Small intestine (tissue), 7 donors: ENCODE measurements around the gene RGS16. TPM values are rescaled to one million over a fixed set of nuclear protein-coding genes. Genes with fewer than 3 reads are reported as not detected.

Experiments
- DNase-seq, 2 donors: peaks; one replicate each; pipeline versions ENCODE4 v3.0.0 to v3.0.0-alpha.2; 2013
- FAIRE-seq: peaks from 2 replicates; lab custom pipeline; 2012; peaks lifted over from hg19 to GRCh38; lab: Jason Lieb, UNC
- H3K27ac ChIP-seq, 3 donors: one replicate each; pipeline ENCODE4 v1.5.1; 2013; ENCODE audit warnings: low read length in 2 of 3, mild to moderate bottlenecking in 2 of 3, control low read depth in 1 of 3, inconsistent platforms in 1 of 3, low read depth in 1 of 3, moderate library complexity in 1 of 3
- H3K27me3 ChIP-seq, 3 donors: one replicate each; pipeline ENCODE4 v1.6.1; 2013; ENCODE audit warnings: low read length in 3 of 3, inconsistent platforms in 1 of 3; ENCODE audit not compliant: control insufficient read depth in 3 of 3, insufficient read depth in 3 of 3
- H3K36me3 ChIP-seq, 3 donors: one replicate each; pipeline ENCODE4 v1.6.1; 2013; ENCODE audit warnings: low read length in 3 of 3, inconsistent platforms in 1 of 3, low read depth in 1 of 3, mild to moderate bottlenecking in 1 of 3, moderate library complexity in 1 of 3; ENCODE audit not compliant: control insufficient read depth in 3 of 3, insufficient read depth in 2 of 3
- H3K4me1 ChIP-seq, 3 donors: one replicate each; pipeline ENCODE4 v1.6.1; 2013; ENCODE audit warnings: low read length in 2 of 3, inconsistent platforms in 1 of 3, low read depth in 1 of 3, mild to moderate bottlenecking in 1 of 3, moderate library complexity in 1 of 3; ENCODE audit not compliant: control insufficient read depth in 3 of 3, insufficient read depth in 2 of 3
- H3K4me3 ChIP-seq, 3 donors: one replicate each; pipeline ENCODE4 v1.5.1; 2013; ENCODE audit warnings: low read length in 3 of 3, control low read depth in 1 of 3, inconsistent platforms in 1 of 3, low read depth in 1 of 3, mild to moderate bottlenecking in 1 of 3, moderate library complexity in 1 of 3
- H3K9me3 ChIP-seq, 2 donors: one replicate each; pipeline ENCODE4 v1.6.1; 2013; ENCODE audit warnings: low read depth in 1 of 2, low read length in 1 of 2; ENCODE audit not compliant: control insufficient read depth in 2 of 2, insufficient read depth in 1 of 2
- WGBS, 3 donors: extraction: QIAGEN DNeasy Blood & Tissue Kit; methylation state at CpG; one replicate each; pipeline ENCODE4 v1.1.7; 2013; 5-methylcytosine and 5-hydroxymethylcytosine counted together
- polyA plus RNA-seq, 4 donors: library from polyadenylated mRNA; stranded (reverse) in 3 of 4; unstranded in 1 of 4; fragments of 200-250 nt in 3 of 4; fragments of 120-200 nt in 1 of 4; gene quantifications; one replicate each; pipeline versions ENCODE4 v1.2.1 to v1.2.3, GENCODE V29; 2013
- donor health status: healthy with polysubstance abuse.
- donor health status: control.
- donor health status: control.
- donor health status: Bipolar disorder and iron deficiency.
- donor health status: healthy.

The RGS16 gene
- polyA plus RNA-seq, 4 donors: 0.27 to 2.8 (median 0.88) TPM

DNA sequence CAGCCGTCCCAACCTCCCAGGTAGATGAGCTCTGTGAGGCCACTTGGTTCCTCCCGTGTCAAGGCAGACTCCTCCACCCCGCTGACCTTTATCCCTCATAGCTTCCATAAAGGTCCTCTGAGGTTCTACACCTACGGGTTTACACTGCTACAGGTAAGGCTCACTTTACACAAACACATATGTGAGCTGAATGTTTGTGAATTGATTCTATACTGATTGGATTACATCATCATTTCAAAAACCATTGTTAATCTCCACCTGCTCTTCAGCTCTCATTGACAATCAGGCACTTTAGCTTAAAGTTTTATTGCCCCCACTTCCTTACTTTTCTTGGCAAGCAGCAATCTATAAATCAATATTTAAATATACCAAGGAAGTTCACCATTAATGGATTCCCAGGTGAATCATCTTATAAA lies 12.8 kb upstream of the RGS16 start:
- peak overlapping the region in 1 of 3 donors; percentile 41 for H3K27ac ChIP-seq
- WGBS, 3 donors: 13 to 52% (median 39%) methylated on average over 4 of the region's 4 CpGs

GRCh38 chr1:182616130-182617013 lies 12.2 kb upstream of the RGS16 start:
- WGBS, 3 donors: 2 to 6% (median 4%) methylated on average over 17 of the region's 17 CpGs

More for the DNA sequence above, 12.8 kb upstream of the RGS16 start:
- Histone ChIP-seq H3K27me3 (peaks cover 0 to 42% (median 2%) of the 10 kb centered on the region in 3 donors), H3K36me3 (no peaks in the 10 kb centered on the region), H3K4me3 (no peak overlapping the region), H3K9me3 (no peaks in the 10 kb centered on the region), H3K4me1 (peaks cover 2 to 11% (median 10%) of the 10 kb centered on the region in 3 donors)
- DNase-seq (peak; percentile 45 to 67), FAIRE-seq (no peak)

DNA sequence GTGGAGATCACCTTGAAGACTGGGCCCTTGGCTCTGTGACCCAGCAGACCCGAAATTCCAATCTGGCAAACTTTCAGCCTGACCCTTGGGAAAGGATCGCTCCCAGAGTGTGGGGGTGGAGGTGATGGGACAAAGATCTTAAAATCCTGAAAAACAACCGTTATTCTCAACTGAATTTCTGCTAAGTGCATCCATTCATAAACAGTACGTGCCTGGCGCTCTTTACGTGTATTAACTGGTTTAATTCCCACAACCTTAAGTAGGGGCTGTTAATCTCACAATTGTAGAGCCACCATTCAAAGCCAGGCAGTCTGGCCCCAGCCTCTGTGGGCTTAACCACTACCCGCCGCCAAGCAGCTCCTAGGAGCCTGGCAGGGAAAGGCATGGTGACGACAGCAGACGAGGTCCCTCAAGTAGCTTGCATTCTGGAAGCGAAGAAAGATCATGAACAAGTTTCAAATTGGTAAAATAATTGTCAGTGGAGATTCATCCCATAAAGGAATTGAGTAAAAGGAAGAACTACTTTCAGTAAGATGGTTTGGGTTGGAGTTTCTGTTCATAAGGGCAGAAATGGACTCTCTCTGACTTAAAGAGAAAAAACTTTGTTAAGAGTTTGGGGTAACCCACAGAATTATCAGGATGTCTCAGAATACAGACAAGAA lies 11.4 kb upstream of the RGS16 start:
- no peaks in the 10 kb centered on the region for H3K36me3 ChIP-seq
- peak in 1 of 2 donors; percentile 30 for DNase-seq
- no peaks in the 10 kb centered on the region for H3K9me3 ChIP-seq
- no peak for FAIRE-seq
- peak overlapping the region in 2 of 3 donors; percentile 66 to 92 for H3K27ac ChIP-seq
- 22 to 35% (median 25%) methylated on average over 11 of the region's 11 CpGs for WGBS, 3 donors
- peaks cover 0 to 47% (median 2%) of the 10 kb centered on the region in 3 donors for H3K27me3 ChIP-seq
- H3K4me3 ChIP-seq: peak overlapping the region in 2 of 3 donors; percentile 45 to 55
- H3K4me1 ChIP-seq: peaks cover 2 to 11% (median 10%) of the 10 kb centered on the region in 3 donors

More at GRCh38 chr1:182616130-182617013, 12.2 kb upstream of the RGS16 start:
- Histone ChIP-seq H3K4me3 (no peak overlapping the region), H3K4me1 (peaks cover 2 to 11% (median 10%) of the 10 kb centered on the region in 3 donors), H3K9me3 (no peaks in the 10 kb centered on the region), H3K27ac (peak overlapping the region in 1 of 3 donors; percentile 41), H3K36me3 (no peaks in the 10 kb centered on the region), H3K27me3 (peaks cover 0 to 45% (median 2%) of the 10 kb centered on the region in 3 donors)
- FAIRE-seq (no peak), DNase-seq (peak; percentile 34 to 51)

DNA sequence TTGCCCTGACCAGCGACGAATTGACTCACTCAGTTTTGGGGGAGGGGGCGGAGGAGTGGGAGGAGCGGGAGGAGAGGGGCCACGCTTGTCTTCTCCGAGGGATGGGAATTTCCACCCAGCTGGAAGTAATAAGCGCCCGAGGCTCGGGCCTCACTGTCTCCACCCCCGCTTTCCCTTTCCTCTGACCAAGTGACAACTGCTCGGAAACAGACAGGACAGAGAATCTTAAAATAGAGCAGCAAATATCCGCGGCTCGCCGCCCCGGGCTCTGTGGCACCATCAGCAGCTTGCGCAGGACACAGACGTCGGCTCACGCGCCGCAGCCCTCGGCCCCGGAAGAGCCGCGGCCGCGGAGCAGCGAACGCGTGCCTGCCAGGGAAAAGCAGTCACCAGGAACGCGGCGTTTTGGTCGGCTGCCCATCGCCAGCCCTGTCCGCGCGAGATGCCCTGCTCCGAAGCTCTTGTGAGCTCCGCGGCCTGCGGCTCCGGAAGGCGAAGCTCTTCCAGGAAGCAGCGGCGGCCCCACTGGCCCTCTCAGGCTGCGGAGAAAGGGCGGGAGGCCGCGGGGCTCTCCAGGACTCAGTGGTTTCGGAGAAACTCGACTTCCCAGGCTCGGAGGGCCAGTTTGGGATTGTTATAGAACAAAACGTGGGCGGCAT lies 10.7 kb upstream of the RGS16 start:
- WGBS, 3 donors: 0 to 2% (median 1%) methylated on average over 55 to 56 of the region's 56 CpGs
- H3K27me3 ChIP-seq: peaks cover 0 to 47% (median 2%) of the 10 kb centered on the region in 3 donors
- H3K36me3 ChIP-seq: no peaks in the 10 kb centered on the region
- FAIRE-seq: no peak
- no peaks in the 10 kb centered on the region for H3K9me3 ChIP-seq
- H3K4me1 ChIP-seq: peaks cover 2 to 11% (median 10%) of the 10 kb centered on the region in 3 donors
- H3K4me3 ChIP-seq: peak overlapping the region; percentile 27 to 55 (median 45)
- peak; percentile 47 to 79 for DNase-seq
- H3K27ac ChIP-seq: peak overlapping the region; percentile 16 to 92 (median 66)

DNA sequence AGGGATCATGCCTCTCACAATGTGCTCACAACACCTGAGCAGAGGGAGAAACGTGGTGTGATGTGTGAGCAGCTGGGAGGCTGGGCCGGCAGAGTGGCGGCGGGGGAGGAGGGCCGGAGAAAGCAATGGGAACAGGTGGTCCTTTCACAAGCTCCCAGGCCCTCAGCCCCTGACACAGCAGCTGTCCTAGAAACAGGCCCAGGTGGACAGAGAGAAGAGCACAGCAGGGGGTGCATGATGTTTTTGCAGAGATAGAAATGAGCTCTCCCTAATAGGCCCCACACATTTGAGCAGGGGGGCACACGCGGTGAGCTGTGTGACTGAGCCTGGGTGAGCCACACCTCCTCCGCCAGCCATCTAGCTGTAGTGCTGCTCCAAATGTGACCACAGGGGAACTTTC lies 7.6 kb upstream of the RGS16 start:
- 88 to 95% (median 93%) methylated on average over 8 of the region's 8 CpGs for WGBS, 3 donors
- DNase-seq (no peak), FAIRE-seq (no peak)
- peaks cover 2 to 10% (median 7%) of the 10 kb centered on the region in 3 donors for H3K4me1 ChIP-seq
- no peaks in the 10 kb centered on the region for H3K36me3 ChIP-seq
- H3K4me3 ChIP-seq: no peak overlapping the region
- H3K9me3 ChIP-seq: no peaks in the 10 kb centered on the region
- H3K27me3 ChIP-seq: peaks cover 0 to 58% (median 2%) of the 10 kb centered on the region in 3 donors
- H3K27ac ChIP-seq: no peak overlapping the region

GRCh38 chr1:182611326-182611725 lies 7.1 kb upstream of the RGS16 start:
- H3K36me3 ChIP-seq: no peaks in the 10 kb centered on the region
- no peak overlapping the region for H3K27ac ChIP-seq
- H3K4me3 ChIP-seq: no peak overlapping the region
- WGBS, 3 donors: 72 to 84% (median 83%) methylated on average over 1 of the region's 1 CpG
- H3K4me1 ChIP-seq: peaks cover 2 to 10% (median 5%) of the 10 kb centered on the region in 3 donors
- no peak for DNase-seq
- peaks cover 0 to 54% (median 2%) of the 10 kb centered on the region in 3 donors for H3K27me3 ChIP-seq
- FAIRE-seq: no peak
- no peaks in the 10 kb centered on the region for H3K9me3 ChIP-seq

- Histone ChIP-seq H3K36me3 (no peaks in the 10 kb centered on the region), H3K4me3 (no peak overlapping the region), H3K9me3 (no peaks in the 10 kb centered on the region), H3K4me1 (peaks cover 0 to 10% (median 1%) of the 10 kb centered on the region in 3 donors), H3K27me3 (peaks cover 0 to 50% (median 2%) of the 10 kb centered on the region in 3 donors), H3K27ac (no peak overlapping the region)
- FAIRE-seq (no peak), DNase-seq (no peak)
- WGBS, 3 donors: 78 to 89% (median 84%) methylated on average over 6 of the region's 6 CpGs
Observed at GRCh38 chr1:182610606-182611194, 6.5 kb upstream of the RGS16 start.
